Measurements from ENCODE around the gene ABLIM1. TPM values are rescaled to one million over a fixed set of nuclear protein-coding genes. Genes with fewer than 3 reads are reported as not detected.

The ABLIM1 gene
- total RNA-seq, 1 experiment from 2014 or later, result 34.0 TPM

DNA sequence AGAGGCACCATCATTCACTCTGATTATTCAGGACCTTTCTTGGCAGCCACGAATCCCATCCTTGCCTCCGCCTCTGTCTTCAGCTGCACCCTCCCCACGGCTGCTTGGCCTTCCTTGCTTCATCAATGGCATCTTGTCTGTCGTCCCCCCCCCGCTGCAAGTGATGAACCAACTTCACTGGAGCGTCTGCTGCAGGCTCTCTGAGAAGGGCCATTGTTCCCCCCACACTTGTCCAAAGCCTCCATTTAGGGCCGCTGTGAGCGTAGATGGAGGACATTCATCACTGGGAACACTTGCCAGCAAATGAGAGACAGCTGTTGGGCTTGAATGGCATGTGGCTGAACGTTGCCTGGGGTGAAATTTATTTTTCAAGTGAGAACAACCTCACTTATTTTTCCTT lies 273.9 kb downstream of the ABLIM1 start:
- CTCF ChIA-PET, result no interaction called here
- H3K27ac ChIP-seq (ENCODE audit: low read depth, low read length, poor library complexity, severe bottlenecking), result no peak overlapping the region
- H3K4me1 ChIP-seq (ENCODE audit: insufficient read depth, low read length, poor library complexity, severe bottlenecking), result no peaks in the 10 kb centered on the region
- intact Hi-C loops (cut with micrococcal nuclease; ENCODE audit: unreplicated experiment), result no loop called here
- DNase-seq (ENCODE audit: low spot score), result no peak
- no peaks in the 10 kb centered on the region for H3K36me3 ChIP-seq (ENCODE audit: insufficient read depth, low read length, poor library complexity, severe bottlenecking)
- peaks cover 50% of the 10 kb centered on the region for H3K27me3 ChIP-seq (replicated peaks; ENCODE audit: insufficient read depth, low read depth, low read length, poor library complexity)
- no TSS peak for BruUV-seq (replicated peaks)
- no peak for TF ChIP-seq CTCF (conservative IDR thresholded peaks at IDR 0.05; ENCODE audit: low read depth, low read length)
- no peak for TF ChIP-seq EZH2 (IDR thresholded peaks at IDR 0.05; ENCODE audit: borderline replicate concordance, low read depth, low read length, poor library complexity, severe bottlenecking)
- POLR2A ChIA-PET (ENCODE audit: low non-redundant PET), result no interaction called here
- no peak overlapping the region for H3K4me3 ChIP-seq (ENCODE audit: low read depth, low read length, poor library complexity, severe bottlenecking)
- H3K9me3 ChIP-seq (ENCODE audit: low read depth, low read length, poor library complexity, severe bottlenecking), result no peaks in the 10 kb centered on the region

Other genes with a start within 250 kb of the ABLIM1 start
- 14.0 and 14.4 TPM in 2 replicates for gene FHIP2A, start 163.5 kb upstream of the ABLIM1 start, total RNA-seq (2021)